GM18507 (cell line): ENCODE measurements around the gene C9orf85.

Experiments
- DNase-seq: peaks from one replicate; pipeline ENCODE4 v3.0.0; 2011; ENCODE audit warnings: low read depth; ENCODE audit not compliant: insufficient read length; ENCODE audit errors: extremely low spot score
- FAIRE-seq: peaks from 2 replicates; lab custom pipeline; 2011; peaks lifted over from hg19 to GRCh38; lab: Jason Lieb, UNC

Gene C9orf85

GRCh38 chr9:71901695-71902597, 9.5 kb upstream of the C9orf85 start:
- DNase-seq (no peak), FAIRE-seq (peak; percentile 62)

DNA sequence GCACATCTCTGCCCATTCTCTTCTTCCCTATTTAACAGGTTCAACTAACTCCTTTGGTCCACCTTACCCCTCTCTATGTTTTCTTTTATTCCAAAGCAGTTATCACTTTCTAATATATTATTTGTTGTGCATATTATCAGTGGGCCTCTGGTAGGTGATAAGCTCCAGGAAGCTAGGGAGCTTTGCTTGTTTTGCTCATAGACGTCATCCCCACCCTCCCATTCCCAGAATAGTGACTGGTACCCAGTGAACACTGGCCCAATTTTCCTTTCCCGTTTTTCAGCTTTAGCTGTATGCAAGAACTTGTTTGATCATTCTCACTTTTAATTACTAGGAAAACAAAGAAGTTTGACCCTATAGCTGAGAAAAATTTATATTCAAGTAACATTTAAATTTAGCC, 7.4 kb upstream of the C9orf85 start:
- FAIRE-seq (no peak), DNase-seq (no peak)

DNA sequence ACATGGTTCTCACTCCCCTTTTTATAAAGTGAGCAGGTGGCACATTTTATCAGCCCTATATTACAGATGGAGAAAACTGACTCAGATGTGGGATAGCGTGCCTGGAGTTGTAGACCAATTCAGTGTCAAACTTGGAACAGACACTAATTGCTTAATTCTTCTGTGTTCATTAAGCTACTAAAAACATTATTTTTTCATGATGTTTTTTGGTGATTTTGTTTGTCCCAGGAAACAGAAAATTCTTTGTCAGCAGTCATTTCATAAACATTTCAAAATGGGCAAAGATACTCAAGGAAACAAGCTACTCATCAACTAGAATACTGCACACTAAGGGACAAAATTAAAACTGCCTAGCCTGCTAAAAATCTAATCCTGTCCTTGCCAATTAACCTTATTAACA, 2.6 kb upstream of the C9orf85 start:
- DNase-seq = no peak
- FAIRE-seq = no peak

GRCh38 chr9:71909887-71910649, 1.4 kb upstream of the C9orf85 start:
- FAIRE-seq (no peak), DNase-seq (no peak)

DNA sequence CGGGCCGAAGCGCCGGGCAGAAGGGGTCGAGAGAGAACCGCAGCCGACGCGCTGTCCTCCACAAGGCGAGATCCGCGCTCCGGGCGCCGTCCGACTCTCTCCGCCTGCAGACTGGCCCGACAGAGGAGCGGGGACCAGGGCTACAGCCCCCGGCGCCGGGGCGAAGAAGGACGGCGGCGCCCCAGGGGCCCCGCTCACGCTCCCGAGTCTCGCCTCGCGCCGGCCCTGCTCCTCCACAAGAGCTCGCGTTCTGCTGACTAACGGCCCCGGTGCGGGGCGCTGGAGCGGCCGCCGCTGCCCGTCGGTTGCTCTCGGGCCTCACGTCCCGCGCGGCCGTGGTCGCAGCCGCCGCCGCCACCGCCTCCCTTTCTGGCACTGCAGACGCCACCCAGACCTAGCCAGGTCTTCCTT, 784 bp upstream of the C9orf85 start:
- no peak for DNase-seq

GRCh38 chr9:71911908-71912335, 483 bp downstream of the C9orf85 start:
- DNase-seq (no peak), FAIRE-seq (no peak)

More for the DNA sequence above, 784 bp upstream of the C9orf85 start:
- no peak for FAIRE-seq

DNA sequence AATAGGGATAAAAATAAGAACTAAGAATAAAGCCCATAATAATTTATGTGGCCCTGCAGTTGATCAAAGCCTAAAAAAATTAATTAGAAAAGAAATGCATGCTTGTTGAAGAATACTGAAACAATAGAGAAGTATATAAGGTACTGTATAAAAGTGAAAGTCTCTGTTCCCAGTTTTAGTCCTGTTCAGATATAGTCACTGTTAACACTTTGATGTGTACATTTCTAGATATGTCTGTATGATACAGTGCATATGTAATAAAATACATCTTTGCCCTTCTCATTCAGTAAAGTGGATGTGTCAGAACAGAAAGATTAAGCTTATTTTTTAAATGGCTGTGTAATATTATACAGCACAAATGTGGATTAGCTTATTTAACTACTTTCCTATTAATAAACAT, 4.1 kb downstream of the C9orf85 start:
- FAIRE-seq = no peak
- DNase-seq = no peak

DNA sequence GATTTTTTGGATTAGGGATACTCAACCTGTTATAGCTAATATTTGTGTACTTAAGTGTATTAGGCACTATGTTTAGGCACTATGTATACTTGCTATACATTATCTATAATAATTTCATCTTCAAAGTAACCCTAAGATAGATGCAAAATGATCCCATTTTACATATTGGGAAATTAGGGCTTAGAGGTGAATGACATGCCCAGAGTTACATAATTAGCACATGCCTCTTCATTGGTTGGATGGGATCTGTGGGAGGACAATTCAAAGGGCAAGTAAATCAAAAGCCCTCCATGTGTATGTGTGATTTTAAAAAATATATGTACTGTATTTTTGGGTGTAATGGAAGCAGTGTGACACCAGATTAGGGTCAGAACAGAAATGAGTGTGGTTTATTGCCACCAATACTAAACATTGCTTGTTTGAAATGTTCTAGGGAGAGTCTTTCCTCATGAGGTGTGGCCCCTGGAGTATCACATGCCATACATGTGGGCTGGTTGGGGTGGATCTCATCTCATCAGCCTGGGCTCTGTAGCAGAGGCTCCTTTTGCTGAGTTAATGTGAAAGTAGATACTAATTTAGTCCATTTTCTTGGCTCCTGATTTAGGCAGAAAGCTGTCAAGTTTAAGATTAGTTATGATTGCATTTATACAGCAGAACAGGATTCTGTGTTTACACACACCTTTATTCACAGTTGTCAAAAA, 5.5 kb downstream of the C9orf85 start:
- DNase-seq (no peak), FAIRE-seq (peak; percentile 63)

GRCh38 chr9:71918419-71918818, 7.0 kb downstream of the C9orf85 start:
- no peak for FAIRE-seq

DNA sequence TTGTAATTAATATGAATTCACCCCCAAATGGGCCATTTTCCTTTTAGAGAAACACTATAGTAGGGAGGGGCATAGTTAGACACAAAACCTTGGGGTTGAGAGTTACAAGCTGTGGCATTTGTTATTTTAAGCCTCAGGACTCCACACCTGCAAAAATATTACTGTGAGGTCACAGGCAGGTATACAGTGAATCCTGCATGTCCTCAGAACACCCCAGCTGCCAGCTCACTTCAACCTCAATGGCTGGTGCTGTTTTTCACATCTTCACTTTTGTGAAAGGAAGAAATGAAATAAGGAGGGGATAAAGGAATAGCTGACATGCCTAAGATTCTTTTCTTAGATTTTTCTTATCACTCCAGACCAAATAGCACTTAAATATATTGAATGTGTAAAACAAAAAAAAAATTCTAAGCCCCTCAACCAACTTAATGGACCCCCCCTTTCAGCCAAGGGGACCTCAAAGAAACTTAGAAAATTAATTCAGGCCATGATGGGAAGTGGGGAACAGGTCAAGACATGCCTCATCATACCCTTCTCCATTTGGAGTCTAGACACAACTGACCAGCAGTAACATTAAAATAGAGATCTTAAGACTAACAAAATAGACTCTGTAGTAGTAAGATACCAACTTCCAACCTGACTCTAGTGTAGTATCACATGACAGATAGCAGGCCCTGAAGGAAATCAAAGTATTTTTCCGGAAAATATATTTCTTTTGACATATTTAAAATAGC, 9.2 kb downstream of the C9orf85 start:
- no peak for DNase-seq
- no peak for FAIRE-seq

More at GRCh38 chr9:71918419-71918818, 7.0 kb downstream of the C9orf85 start:
- DNase-seq = no peak

DNA sequence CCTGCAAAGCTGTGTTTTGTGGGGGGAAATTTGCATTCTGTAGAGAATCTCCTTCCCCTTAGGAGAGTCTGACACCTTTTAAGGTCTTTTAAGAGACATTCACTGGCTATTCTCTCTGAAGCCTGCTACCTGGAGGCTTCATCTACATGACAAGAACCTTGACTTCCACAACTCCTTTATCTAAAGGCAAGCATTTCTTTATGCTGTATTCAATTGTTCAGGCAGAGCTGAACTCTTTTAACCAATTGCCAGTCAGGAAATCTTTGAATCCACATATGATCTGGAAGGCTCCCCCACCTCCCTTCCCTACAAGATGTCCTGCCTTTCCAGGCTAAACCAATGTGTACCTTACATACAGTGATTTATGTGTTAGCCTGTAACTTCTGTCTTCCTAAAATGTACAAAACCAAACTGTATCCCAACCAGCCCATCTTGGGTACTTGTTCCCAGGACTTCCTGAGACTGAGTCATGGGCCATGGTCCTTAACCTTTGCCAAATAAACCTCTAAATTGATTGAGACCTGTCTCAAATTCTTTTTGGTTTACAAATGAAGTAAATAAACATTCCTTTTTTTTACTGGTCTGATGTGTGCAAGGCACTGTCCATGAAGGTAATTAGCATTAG, 9.9 kb downstream of the C9orf85 start:
- no peak for FAIRE-seq
- DNase-seq = no peak

- no peak for FAIRE-seq
- no peak for DNase-seq
Observed at GRCh38 chr9:71924576-71924975, 13.1 kb downstream of the C9orf85 start.

- DNase-seq (no peak), FAIRE-seq (peak; percentile 42)
Observed at GRCh38 chr9:71925834-71926233, 14.4 kb downstream of the C9orf85 start.

- FAIRE-seq = no peak
- DNase-seq = no peak
Observed at GRCh38 chr9:71928376-71928775, 16.9 kb downstream of the C9orf85 start.

DNA sequence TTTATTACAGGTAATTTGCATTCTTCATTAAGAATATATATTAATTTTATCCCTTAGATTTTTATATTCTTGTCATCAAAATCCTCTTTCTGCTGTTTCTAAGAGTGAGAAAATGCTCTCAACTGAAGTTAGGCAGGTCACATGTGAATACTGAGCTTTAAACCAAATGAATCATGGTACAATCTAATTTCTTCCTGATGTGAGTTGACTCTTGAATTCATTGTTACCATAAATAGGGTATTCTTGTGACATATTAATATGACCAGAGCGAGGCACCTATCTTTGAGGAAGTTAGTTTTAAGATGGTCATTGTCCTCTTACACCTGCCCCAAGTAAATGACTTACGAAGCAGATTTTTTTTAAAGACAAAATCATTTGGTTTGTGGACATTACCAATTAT, 17.4 kb downstream of the C9orf85 start:
- no peak for FAIRE-seq
- DNase-seq = no peak

- no peak for FAIRE-seq
- DNase-seq = no peak
Observed at GRCh38 chr9:71929223-71929622, 17.8 kb downstream of the C9orf85 start.

DNA sequence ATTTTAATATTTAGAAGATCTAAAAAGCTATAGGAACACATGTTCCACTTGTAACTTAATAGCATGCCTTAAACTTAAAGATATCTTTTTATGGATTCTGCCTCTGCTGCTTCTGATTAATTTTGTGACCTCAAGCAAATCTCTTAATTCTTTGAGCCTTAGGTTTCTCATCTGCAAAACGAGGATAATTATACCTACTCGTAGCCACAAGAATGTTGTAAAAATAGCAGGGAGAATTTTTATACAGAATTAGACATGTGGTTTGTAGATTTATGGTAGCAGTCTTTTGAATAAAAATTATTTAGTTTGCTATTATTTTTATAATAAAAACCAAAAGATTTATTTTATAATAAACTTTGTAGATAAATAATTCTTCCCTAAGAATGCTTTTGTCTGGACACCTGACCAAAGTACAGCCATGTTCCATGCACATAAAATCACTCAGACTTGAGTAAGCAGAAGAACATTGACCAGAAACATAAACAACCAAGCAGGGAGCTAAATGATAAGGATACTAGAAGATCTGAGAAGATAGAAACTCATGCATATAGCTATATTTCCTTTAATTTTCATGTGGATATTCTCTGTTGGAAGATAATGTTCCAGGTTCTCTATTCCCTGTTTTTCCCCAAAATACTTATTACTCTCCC, 18.5 kb downstream of the C9orf85 start:
- FAIRE-seq (no peak), DNase-seq (no peak)

- DNase-seq (no peak), FAIRE-seq (no peak)
Observed at GRCh38 chr9:71931166-71931565, 19.7 kb downstream of the C9orf85 start.

DNA sequence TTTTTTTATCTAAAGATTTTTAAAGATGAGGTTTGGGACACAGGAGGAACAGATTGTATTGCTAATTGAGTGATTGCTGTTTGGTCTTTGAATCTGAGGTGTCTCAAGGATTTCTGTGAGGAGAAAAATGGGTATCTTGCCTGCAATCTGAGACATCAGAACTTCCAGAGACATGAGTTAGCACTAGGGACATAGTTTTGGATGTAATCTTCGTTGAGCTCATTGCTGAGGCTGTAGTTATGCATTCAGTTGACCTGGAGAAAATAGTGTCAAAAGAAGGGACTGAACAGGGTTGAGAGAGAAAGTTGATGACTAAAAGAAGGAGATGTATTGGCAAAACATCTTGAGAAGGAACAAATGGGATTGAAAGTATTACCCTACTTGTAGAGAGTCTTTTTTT, 24.6 kb downstream of the C9orf85 start:
- FAIRE-seq (no peak), DNase-seq (no peak)
